IMR-90 (cell line): ENCODE results near the gene IQCM. TPM values are rescaled to one million over a fixed set of nuclear protein-coding genes. Genes with fewer than 3 reads are reported as not detected.

Source experiments
- ATAC-seq: fragments of 200-7000 bp; cut with Tn5 transposase; 2 replicates; pipeline ENCODE4 v1.9.1; 2020; ENCODE audit warnings: low read depth, mild to moderate bottlenecking, moderate library complexity
- BruUV-seq: library from RNA; stranded (reverse); fragments of 400-500 nt; replicated peaks from 2 replicates; lab custom pipeline; 2021; lab: Mats Ljungman, UMichigan
- CTCF ChIA-PET: fragments of 300-600 bp; formaldehyde crosslinking; extraction: SDS; loops from one replicate; lab custom pipeline; 2021; ENCODE audit warnings: antibody characterized with exemption; lab: Yijun Ruan, JAX
- POLR2A ChIA-PET: fragments of 300-600 bp; sonication (Branson Sonifier 250); formaldehyde crosslinking; loops from one replicate; lab custom pipeline; 2022; ENCODE audit warnings: antibody characterized with exemption; ENCODE audit not compliant: unreplicated experiment; lab: Charles Lee
- DNase-seq: peaks from one replicate; pipeline ENCODE4 v3.0.0; 2013
- H2AFZ ChIP-seq: replicated peaks from 2 replicates; pipeline ENCODE3; 2013; ENCODE audit warnings: low read length, mild to moderate bottlenecking; ENCODE audit not compliant: poor library complexity
- H2AK5ac ChIP-seq: 2 replicates; pipeline ENCODE4 v1.6.1; 2013; ENCODE audit warnings: low read depth, low read length, inconsistent platforms
- H2AK9ac ChIP-seq: replicated peaks from 2 replicates; pipeline ENCODE3; 2013; ENCODE audit warnings: mild to moderate bottlenecking, low read depth, low read length, moderate library complexity; ENCODE audit not compliant: poor library complexity
- H2BK120ac ChIP-seq: 2 replicates; pipeline ENCODE4 v1.6.1; 2013; ENCODE audit warnings: low read depth, low read length, inconsistent platforms
- H2BK15ac ChIP-seq: 3 replicates; pipeline ENCODE4 v1.6.1; 2013; ENCODE audit warnings: low read depth, low read length, inconsistent platforms
- H2BK20ac ChIP-seq: 2 replicates; pipeline ENCODE4 v1.6.1; 2013; ENCODE audit warnings: low read depth, mild to moderate bottlenecking, inconsistent platforms, low read length, moderate library complexity
- H2BK5ac ChIP-seq: 2 replicates; pipeline ENCODE4 v1.6.1; 2013; ENCODE audit warnings: mild to moderate bottlenecking, low read depth, low read length, inconsistent platforms; ENCODE audit not compliant: poor library complexity, severe bottlenecking
- H3K14ac ChIP-seq: replicated peaks from 2 replicates; pipeline ENCODE4 v1.6.1; 2013; ENCODE audit warnings: low read depth, low read length, inconsistent platforms
- H3K18ac ChIP-seq: 2 replicates; pipeline ENCODE4 v1.6.1; 2013; ENCODE audit warnings: low read depth, low read length, control low read depth
- H3K23ac ChIP-seq: 2 replicates; pipeline ENCODE4 v1.6.1; 2013; ENCODE audit warnings: low read depth, low read length, inconsistent platforms
- H3K27ac ChIP-seq: 2 replicates; pipeline ENCODE4 v1.5.1; 2013; ENCODE audit warnings: mild to moderate bottlenecking, control low read depth, low read length; ENCODE audit not compliant: insufficient read depth
- H3K27me3 ChIP-seq: 2 replicates; pipeline ENCODE4 v1.6.1; 2013; ENCODE audit warnings: low read length; ENCODE audit not compliant: control insufficient read depth, insufficient read depth
- H3K36me3 ChIP-seq: 2 replicates; pipeline ENCODE4 v1.6.1; 2013; ENCODE audit warnings: low read length, mixed read lengths; ENCODE audit not compliant: control insufficient read depth, insufficient read depth
- H3K4ac ChIP-seq: 2 replicates; pipeline ENCODE4 v1.6.1; 2013; ENCODE audit warnings: low read depth, low read length, inconsistent platforms
- H3K4me1 ChIP-seq: 2 replicates; pipeline ENCODE4 v1.6.1; 2013; ENCODE audit warnings: low read length, mixed read lengths; ENCODE audit not compliant: control insufficient read depth, insufficient read depth
- H3K4me2 ChIP-seq: 2 replicates; pipeline ENCODE4 v1.6.1; 2013; ENCODE audit warnings: low read depth, mild to moderate bottlenecking, control low read depth, low read length, moderate library complexity
- H3K4me3 ChIP-seq: 2 replicates; pipeline ENCODE4 v1.5.1; 2013; ENCODE audit warnings: low read depth, mild to moderate bottlenecking, control low read depth, low read length, moderate library complexity; ENCODE audit not compliant: insufficient read depth
- H3K56ac ChIP-seq: 2 replicates; pipeline ENCODE4 v1.6.1; 2013; ENCODE audit warnings: low read length, inconsistent platforms; ENCODE audit not compliant: insufficient read depth; ENCODE audit errors: extremely low read depth
- H3K79me1 ChIP-seq, 2 experiments: 2 replicates each; pipeline ENCODE4 v1.6.1; 2013; ENCODE audit warnings: low read length in 2 of 2, inconsistent platforms in 1 of 2, low read depth in 1 of 2
- H3K9ac ChIP-seq: 2 replicates; pipeline ENCODE4 v1.6.1; 2013; ENCODE audit warnings: low read depth, low read length, control low read depth
- H3K9me1 ChIP-seq: 2 replicates; pipeline ENCODE4 v1.6.1; 2013; ENCODE audit warnings: low read length, inconsistent platforms; ENCODE audit not compliant: insufficient read depth
- H3K9me3 ChIP-seq: 2 replicates; pipeline ENCODE4 v1.6.1; 2013; ENCODE audit warnings: low read length; ENCODE audit not compliant: control insufficient read depth, insufficient read depth
- H4K20me1 ChIP-seq: 2 replicates; pipeline ENCODE4 v1.6.1; 2013; ENCODE audit warnings: low read length, inconsistent platforms; ENCODE audit not compliant: insufficient read depth
- H4K5ac ChIP-seq: 2 replicates; pipeline ENCODE4 v1.6.1; 2013; ENCODE audit warnings: mild to moderate bottlenecking, low read depth, low read length, control low read depth
- H4K8ac ChIP-seq, 2 experiments: 2 replicates each; pipeline ENCODE4 v1.6.1; 2013; ENCODE audit warnings: low read depth in 2 of 2, low read length in 2 of 2, control low read depth in 1 of 2, inconsistent platforms in 1 of 2
- H4K91ac ChIP-seq: 2 replicates; pipeline ENCODE4 v1.6.1; 2013; ENCODE audit warnings: low read depth, low read length, inconsistent platforms; ENCODE audit not compliant: insufficient read depth
- NFE2L2 ChIP-seq: fragments of 150-350 bp; IDR thresholded peaks from 2 replicates; pipeline ENCODE4 v1.6.1; 2016; ENCODE audit warnings: low read depth, mild to moderate bottlenecking, low read length
- POLR2A ChIP-seq: IDR thresholded peaks from 2 replicates; pipeline ENCODE4 v1.6.1; 2012; ENCODE audit warnings: mild to moderate bottlenecking, low read depth, low read length
- WGBS, 2 experiments: methylation state at CpG; one replicate each; pipeline versions ENCODE4 v1.1.5 to v1.1.7; 2013; ENCODE audit warnings: missing lambda C conversion rate in 2 of 2; ENCODE audit not compliant: insufficient read length in 1 of 2; ENCODE audit errors: extremely low coverage in 2 of 2; 5-methylcytosine and 5-hydroxymethylcytosine counted together
- dilution Hi-C: fragments of 300-500 bp; cut with HindIII; formaldehyde crosslinking; loops from one replicate; pipeline ENCODE4 v1.14.3; 2018; ENCODE audit warnings: low sequenced_read_pairs; ENCODE audit not compliant: unreplicated experiment
- in situ Hi-C: fragments of 300-500 bp; cut with MboI; formaldehyde crosslinking; loops from 3 replicates; pipeline ENCODE4 v1.14.3; 2019; ENCODE audit warnings: low sequenced_read_pairs, inconsistent platforms, mixed read lengths
- intact Hi-C: fragments of 100-400 bp; cut with micrococcal nuclease; formaldehyde crosslinking; loops from 2 replicates; pipeline ENCODE4 v1.10.0; 2022
- polyA plus RNA-seq, 3 experiments: library from polyadenylated mRNA; depleted of rRNA; stranded (reverse); fragments of >200 nt; gene quantifications; 2 replicates each; pipeline ENCODE4 v1.2.3, GENCODE V29; 2012; ENCODE audit warnings: low replicate concordance in 1 of 3
- total RNA-seq: library from RNA; depleted of rRNA; stranded (reverse); fragments of >200 nt; gene quantifications from 2 replicates; pipeline ENCODE4 v1.2.3, GENCODE V29; 2012

IQCM gene
- total and polyA plus RNA-seq, 2 of the 4 experiments (the other 2 are of a cell fraction): not detected

DNA sequence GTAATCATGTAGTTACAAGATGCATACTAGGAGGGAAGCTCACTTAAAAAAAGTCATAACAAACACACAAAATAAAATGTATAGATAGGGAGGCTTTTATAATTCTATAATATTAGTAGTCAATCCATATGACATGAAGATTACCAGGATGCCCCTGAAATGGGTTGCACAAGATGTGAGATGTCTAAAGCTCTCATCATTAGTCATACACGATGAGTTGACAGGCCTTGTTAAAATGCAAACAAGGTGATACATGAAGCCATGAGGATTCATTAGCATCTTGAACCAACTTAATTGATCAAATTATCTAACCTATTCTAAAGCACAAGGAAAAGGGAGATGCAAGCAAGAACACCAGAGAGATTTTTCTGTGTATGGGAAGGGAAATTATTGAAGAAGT is 470.2 kb downstream of the IQCM start:
- Histone ChIP-seq H2BK20ac (no peak overlapping the region), H2BK15ac (no peak overlapping the region), H3K9ac (no peak overlapping the region), H3K27ac (no peak overlapping the region), H4K5ac (no peak overlapping the region), H3K23ac (no peak overlapping the region), H3K36me3 (no peaks in the 10 kb centered on the region), H3K4me3 (no peak overlapping the region), H3K27me3 (no peaks in the 10 kb centered on the region), H3K4me1 (no peaks in the 10 kb centered on the region), H3K14ac (no peak overlapping the region), H4K20me1 (no peaks in the 10 kb centered on the region), H4K91ac (no peak overlapping the region), H4K8ac (no peak overlapping the region), H2AFZ (no peak overlapping the region), H2AK5ac (no peak overlapping the region), H3K4me2 (no peak overlapping the region), H2BK120ac (no peak overlapping the region), H3K9me3 (no peaks in the 10 kb centered on the region), H3K9me1 (no peaks in the 10 kb centered on the region), H3K56ac (no peak overlapping the region), H3K79me1 (no peaks in the 10 kb centered on the region), H2AK9ac (no peak overlapping the region), H3K4ac (no peak overlapping the region), H2BK5ac (no peak overlapping the region), H3K18ac (no peak overlapping the region)
- TF ChIP-seq NFE2L2 (no peak), POLR2A (no peak)
- CTCF ChIA-PET: no interaction called here
- WGBS, 2 experiments: no CpG with 5 or more reads among the region's 1 CpG
- no TSS peak for BruUV-seq
- POLR2A ChIA-PET: no interaction called here
- intact Hi-C loops: no loop called here
- in situ Hi-C loops: no loop called here
- no peak for DNase-seq
- dilution Hi-C loops: no loop called here
- ATAC-seq: no peak
